ENCODE results near the gene CST9. TPM values are rescaled to one million over a fixed set of nuclear protein-coding genes. Genes with fewer than 3 reads are reported as not detected.

Gene CST9
- total and polyA plus RNA-seq, 2 of the 13 experiments (the other 11 are each of a cell fraction or from before 2014, with no cell fraction given) = 0.07 TPM; not detected in 1

GRCh38 chr20:23630392-23630849 is 24.7 kb upstream of the CST9 start (continued):
- no peak for TF ChIP-seq ONECUT2 (CRISPR knock-in tag; IDR thresholded peaks at IDR 0.05)
- TF ChIP-seq ATF2 (CRISPR knock-in tag; IDR thresholded peaks at IDR 0.05) = no peak
- 0 out of 2 replicates have a peak, but pooled peaks have one; percentile 34 for TF ChIP-seq HNF1B (CRISPR knock-in tag; IDR thresholded peaks at IDR 0.05)
- TF ChIP-seq NCOA5 (CRISPR knock-in tag; IDR thresholded peaks at IDR 0.05) = 0 out of 2 replicates have a peak, but pooled peaks have one; percentile 16
- TF ChIP-seq ZFYVE20 (CRISPR knock-in tag; IDR thresholded peaks at IDR 0.05; ENCODE audit: borderline replicate concordance, low read depth) = no peak
- no peak for TF ChIP-seq ZNF230 (CRISPR knock-in tag; IDR thresholded peaks at IDR 0.05)
- peak; percentile 88 for TF ChIP-seq RBM22 (optimal IDR thresholded peaks at IDR 0.05; ENCODE audit: low read length)
- TF ChIP-seq HNF4G (IDR thresholded peaks at IDR 0.05; ENCODE audit: borderline replicate concordance, low read depth, low read length) = no peak
- TF ChIP-seq HNF4G (CRISPR knock-in tag; IDR thresholded peaks at IDR 0.05; ENCODE audit: borderline replicate concordance, low read depth) = no peak
- TF ChIP-seq SAFB2 (CRISPR knock-in tag; IDR thresholded peaks at IDR 0.05; ENCODE audit: borderline replicate concordance, low read depth) = no peak
- TF ChIP-seq ZNF749 (CRISPR knock-in tag; IDR thresholded peaks at IDR 0.05; ENCODE audit: borderline replicate concordance) = peak; percentile 41; the same call in 1 of the 2 replicates
- no peak for TF ChIP-seq KLF12 (CRISPR knock-in tag; IDR thresholded peaks at IDR 0.05; ENCODE audit: borderline replicate concordance)
- TF ChIP-seq ZFP90 (CRISPR knock-in tag; IDR thresholded peaks at IDR 0.05; ENCODE audit: borderline replicate concordance) = no peak; the same call in 1 of the 2 replicates
- 0 out of 2 replicates have a peak, but pooled peaks have one; percentile 44 for TF ChIP-seq ZNF672 (CRISPR knock-in tag; IDR thresholded peaks at IDR 0.05)
- no peak for TF ChIP-seq HNF4A (CRISPR knock-in tag; IDR thresholded peaks at IDR 0.05)
- 0 out of 2 replicates have a peak, but pooled peaks have one; percentile 18 for TF ChIP-seq NFYB (CRISPR knock-in tag; IDR thresholded peaks at IDR 0.05)
- TF ChIP-seq ZNF605 (CRISPR knock-in tag; IDR thresholded peaks at IDR 0.05) = peak; percentile 5; the same call in 1 of the 2 replicates
- TF ChIP-seq ZNF264 (CRISPR knock-in tag; IDR thresholded peaks at IDR 0.05) = 0 out of 2 replicates have a peak, but pooled peaks have one; percentile 24
- TF ChIP-seq ZBTB43 (CRISPR knock-in tag; conservative IDR thresholded peaks at IDR 0.05) = 0 out of 2 replicates have a peak, but pooled peaks have one; percentile 17
- 0 out of 2 replicates have a peak, but pooled peaks have one; percentile 26 for TF ChIP-seq E2F2 (CRISPR knock-in tag; IDR thresholded peaks at IDR 0.05; ENCODE audit: borderline replicate concordance)
- no peak for TF ChIP-seq ZNF343 (CRISPR knock-in tag; IDR thresholded peaks at IDR 0.05)
- TF ChIP-seq ZSCAN25 (CRISPR knock-in tag; IDR thresholded peaks at IDR 0.05) = no peak
- TF ChIP-seq ZNF513 (CRISPR knock-in tag; conservative IDR thresholded peaks at IDR 0.05) = no peak

All from HepG2 (cell line).